RKO (cell line): ENCODE results near the gene LMX1B.

ENCODE experiments used
- DNase-seq: peaks from one replicate; pipeline ENCODE4 v3.0.0-alpha.2; 2016; ENCODE audit warnings: low spot score

Gene LMX1B

DNA sequence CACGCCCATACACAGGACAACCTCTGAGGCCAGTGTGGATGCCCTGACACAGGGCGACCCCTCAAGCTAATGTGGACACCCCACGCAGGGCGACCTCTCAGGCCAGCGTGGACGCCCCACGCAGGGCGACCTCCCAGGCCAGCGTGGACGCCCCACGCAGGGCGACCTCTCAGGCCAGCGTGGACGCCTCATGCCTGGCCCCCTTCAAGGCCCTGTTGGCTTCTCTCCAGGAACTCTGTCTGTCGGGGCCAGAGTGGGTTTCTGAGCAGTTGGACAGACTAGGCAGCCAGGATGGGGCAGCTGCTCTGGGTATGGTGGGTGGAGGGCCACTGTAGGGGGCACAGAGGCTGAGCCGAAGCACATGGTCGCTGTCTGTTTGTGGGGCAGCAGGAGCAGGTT lies 47.4 kb downstream of the LMX1B start:
- no peak for DNase-seq

DNA sequence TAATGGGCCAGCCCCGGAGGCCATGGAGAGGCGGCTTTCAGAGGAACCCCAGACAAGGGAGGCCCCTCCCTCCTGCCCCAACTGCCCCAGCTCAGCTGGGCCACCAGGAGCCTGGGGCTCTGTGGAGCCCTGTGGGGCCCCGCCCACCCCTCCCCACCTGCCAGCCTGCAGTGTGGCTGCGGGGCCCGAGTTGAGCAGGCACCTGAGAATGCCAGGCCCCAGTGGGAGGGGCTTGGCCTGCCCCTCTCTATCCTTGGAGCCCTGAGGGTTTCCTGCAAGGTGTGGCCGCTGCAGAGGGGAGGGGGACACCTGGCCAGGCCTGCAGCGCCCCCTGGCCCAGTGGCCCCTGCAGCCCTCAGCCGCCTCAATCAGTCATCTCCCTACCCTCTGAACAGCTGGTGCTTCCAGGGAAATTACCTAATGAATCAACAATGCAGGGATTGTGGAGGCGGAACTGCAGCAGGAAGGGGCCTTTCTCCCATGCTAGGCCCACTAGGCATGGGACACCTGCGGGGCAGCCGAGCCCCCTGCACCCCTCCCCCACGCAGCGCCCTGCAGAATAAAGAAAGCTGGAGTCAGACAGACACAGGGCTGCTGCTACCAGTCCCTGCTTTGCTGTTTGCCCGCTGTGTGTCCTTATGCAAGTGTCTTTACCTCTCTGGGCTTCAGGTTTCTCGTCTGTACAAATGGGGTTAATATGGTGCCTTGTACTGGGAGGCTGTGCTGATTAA lies 48.0 kb downstream of the LMX1B start:
- DNase-seq, result peak; percentile 37

DNA sequence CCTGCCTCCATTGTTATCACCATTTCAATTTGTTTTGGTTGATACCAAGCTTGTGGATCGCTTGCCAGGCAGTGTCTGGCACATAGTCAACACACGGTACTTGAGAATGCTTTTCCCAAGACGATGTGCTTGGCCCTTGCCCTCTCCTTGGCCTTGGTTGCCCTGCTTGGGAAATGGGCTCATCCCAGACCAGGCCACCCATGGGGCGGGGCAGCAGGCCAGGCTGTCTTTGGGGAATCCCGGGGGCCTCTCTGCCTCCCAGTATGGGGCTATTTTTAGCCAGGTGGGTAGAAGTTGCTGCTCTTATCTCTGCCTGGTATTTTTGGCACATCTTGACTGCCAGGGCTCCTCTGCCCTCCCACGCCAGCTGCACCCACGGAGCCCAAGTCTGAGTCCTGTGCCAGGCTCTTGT lies 49.9 kb downstream of the LMX1B start:
- no peak for DNase-seq

DNA sequence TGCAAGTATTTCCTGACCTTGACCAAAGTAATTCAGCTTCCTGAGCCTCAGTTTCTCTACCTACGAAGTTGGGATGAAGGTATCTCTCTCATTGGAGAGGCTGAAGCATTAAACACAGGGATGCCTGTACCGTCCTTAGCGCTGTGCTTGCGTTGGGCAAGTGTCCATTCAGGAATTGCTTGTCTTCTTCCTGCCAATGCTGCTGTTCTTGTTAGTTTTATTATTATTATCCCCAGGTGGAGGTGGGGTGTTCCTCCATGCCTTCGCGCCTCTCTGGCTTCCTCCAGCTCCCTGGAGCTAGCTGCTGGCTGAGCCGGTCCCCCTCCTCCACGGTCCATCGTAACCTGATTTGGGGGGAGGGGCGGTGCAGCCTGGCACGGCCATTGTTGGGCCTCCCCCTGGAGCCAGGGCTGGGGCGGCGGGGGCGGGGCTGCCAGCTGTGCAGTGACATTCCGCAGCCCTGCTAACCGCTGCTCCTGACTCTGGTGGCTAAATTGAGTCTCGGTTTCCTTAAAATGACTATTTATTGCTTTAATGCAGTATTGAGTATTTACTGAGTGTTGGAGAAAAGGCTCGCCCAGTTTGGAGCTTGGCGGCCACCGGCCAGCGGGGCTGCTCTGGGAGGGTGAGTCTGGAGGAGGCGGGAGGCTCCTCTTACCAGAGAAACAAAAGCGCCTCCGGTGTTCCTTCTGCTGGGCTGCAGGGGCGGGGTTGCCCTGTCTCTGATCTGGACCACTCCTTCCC lies 51.3 kb downstream of the LMX1B start:
- no peak for DNase-seq

DNA sequence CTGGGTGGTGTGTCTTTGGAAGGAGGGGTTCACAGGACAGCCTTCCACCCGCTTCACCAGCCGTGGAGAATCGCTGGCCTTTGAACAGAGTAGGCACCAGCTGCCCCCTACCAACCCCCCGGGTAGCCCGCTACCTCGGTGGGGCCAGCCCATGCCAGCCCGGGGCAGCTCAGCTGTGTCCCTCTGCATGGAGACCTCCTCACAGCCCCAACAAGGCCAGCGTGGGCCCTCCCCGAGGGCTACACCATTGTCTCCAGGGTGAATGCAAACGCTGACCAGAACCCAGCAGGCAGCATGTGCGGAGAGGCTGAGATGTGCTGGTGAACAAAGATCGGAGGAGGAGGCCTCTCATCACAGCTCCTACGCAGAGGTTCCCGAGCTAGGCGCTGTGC lies 51.9 kb downstream of the LMX1B start:
- no peak for DNase-seq

DNA sequence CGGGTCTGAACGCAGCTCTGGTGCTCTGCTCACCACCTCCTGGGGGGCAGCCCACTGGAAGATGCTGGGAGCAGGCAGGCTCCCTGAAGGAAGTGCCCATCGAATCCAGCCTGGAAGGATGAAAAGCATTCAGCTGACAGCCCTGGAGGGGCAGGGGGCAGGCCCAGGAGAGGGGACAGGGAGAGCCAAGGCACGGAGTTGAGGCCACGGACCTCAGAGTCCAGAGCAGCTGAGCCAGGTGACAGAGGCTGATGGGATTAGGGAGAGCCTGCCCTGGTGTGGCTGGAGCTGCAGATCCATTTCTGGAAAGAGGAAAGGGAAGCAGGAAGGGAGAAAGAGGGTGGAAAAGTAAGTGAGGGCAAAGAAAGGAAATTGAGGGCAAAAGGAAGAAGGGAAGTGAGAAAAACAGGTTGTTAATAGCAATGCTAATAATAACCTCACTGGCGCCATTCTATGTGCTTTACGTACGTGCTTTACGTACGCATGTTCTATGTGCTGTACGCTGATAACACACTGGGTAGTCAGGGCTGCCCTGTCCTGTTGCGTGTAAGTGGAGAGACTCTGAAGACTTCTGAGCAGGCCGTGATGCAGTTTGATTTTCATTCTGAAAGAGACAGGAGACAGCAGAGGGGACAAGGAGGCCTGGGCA lies 52.6 kb downstream of the LMX1B start:
- DNase-seq, result no peak

DNA sequence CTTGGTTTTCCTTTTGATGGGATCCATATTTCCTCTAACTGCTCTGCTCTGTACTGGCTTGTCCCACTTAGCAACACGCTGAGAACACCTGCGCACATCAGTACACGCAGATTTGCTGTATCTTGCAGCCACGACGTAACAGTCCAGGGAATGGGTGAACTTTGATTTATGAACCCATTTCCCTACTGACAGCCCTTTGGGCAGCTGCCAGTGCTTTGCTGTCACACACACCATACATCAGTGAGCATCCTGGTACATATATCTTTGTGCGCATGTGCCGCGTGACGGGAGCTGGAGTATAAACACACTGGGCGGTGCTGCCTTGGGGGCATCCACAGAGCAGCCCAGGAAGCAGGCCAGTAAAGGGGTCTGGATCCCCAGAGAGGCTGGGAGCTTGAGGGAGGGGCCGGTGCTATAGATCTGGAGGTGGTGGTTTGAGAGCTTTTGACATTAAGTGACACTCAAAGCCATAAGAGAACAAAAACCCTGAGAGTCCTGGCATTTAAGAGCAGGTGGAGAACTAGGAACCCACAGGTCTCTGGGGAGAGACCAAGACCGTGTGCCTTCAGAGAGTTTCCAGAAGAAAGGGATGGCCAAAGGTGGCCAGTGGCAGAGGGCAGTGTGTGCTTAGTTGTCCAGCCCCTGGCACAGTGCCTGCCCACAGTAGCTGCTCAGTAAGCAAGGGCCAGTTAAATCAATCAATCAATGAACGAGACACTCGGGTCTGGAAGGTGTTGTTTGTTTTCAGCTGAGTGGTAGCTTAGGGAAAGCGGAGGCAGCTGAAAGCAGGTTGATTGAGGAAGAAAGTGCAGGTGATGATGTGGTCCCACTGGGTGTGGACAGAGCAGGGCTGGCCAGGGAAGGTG lies 53.7 kb downstream of the LMX1B start:
- no peak for DNase-seq

DNA sequence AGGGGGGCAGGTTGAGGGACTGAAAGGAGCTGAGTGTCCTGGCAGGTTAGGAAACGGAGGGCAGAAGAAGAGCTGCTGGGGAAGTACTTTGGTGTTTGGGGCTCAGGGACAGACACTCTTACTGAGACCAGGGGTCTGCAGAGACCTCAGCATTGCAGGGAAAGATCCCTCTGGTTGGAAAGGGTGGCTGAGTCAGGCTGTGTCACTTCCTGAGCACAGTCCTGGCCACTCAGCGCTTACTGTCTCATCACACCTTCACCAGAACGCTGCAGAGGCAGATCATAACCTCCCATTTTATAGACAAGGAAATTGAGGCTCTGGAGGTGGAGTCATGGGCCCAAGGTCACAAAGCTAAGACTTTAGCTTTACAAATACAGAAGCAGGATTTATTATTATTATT lies 54.3 kb downstream of the LMX1B start:
- DNase-seq, result peak; percentile 43

DNA sequence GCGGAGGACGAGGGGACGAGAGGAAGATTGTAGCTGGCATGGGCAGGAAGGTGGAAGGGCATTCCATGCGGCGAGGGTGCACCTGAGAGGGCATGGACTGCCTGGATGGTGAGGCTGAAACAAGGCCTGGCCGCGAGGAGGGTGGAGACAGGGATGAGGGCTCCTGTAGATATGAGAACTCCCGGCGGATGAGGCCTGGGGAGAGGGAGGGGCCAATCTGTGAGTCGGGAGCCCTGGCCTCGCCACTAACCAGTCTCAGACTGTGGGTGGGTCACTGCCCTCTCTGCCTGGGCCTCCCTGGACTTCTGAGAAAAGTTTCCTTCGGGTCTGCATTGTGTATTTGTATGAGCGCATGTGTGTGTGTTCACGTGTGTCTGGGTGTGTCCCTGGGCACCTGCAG lies 55.4 kb downstream of the LMX1B start:
- no peak for DNase-seq

DNA sequence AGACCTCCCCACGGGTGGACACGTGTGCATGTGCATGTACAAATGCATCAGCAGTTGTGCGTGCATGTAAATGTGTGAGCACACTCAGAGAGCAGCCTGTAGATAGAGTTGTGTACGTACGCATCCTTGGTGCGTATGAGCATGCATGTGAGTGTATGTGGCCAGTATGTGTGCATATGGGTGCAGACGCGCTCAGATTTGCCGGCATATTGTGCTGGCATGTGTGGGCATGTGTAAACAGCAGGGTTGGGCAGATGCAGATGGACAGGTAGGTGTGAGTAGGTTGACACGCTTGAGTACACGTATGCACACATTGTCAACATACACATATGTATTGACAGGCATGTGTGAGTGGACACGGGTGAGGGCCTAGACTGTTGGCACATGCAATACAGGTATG lies 56.5 kb downstream of the LMX1B start:
- no peak for DNase-seq

DNA sequence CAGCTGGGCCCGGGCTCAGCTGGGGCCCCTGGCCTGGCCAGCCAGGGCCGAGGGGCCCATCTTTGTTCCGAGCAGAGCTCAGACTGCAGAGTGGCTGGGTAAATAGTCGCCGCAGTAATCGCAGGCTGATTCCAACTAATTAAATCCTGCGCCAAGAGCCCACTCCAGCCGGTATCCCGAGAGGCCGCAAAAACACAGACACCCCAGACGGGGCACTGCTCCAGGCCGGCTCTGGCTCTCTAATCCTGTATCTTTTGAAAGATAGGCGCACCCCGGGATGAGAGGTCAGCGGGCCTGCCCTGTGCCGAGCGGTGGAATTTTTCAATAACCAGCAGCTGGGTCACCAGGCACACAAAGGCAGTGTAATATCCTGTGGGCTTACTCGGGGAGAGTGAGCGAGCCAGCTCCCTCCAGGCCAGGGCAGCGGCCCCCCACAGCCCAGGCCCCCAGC lies 57.7 kb downstream of the LMX1B start:
- DNase-seq, result no peak

DNA sequence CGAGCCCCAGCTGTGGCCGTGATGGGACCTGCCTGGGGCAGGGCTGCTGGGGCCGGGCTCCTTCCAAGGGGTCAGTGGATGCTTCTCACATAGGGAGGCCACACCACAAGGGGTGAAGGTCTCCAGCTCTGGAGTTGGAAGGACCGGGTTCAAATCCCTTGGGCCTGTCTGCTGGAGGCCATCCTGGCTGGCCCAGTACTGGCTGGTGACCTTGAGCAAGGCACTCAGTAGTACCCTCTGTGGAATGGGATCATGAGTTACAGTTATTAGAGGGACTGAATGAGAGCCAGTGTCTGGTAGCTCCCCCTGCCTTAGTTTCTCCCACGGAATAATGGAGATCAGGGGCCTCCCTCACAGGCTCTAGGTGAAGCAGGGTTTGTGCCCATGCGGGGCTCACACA lies 58.3 kb downstream of the LMX1B start:
- DNase-seq, result no peak

DNA sequence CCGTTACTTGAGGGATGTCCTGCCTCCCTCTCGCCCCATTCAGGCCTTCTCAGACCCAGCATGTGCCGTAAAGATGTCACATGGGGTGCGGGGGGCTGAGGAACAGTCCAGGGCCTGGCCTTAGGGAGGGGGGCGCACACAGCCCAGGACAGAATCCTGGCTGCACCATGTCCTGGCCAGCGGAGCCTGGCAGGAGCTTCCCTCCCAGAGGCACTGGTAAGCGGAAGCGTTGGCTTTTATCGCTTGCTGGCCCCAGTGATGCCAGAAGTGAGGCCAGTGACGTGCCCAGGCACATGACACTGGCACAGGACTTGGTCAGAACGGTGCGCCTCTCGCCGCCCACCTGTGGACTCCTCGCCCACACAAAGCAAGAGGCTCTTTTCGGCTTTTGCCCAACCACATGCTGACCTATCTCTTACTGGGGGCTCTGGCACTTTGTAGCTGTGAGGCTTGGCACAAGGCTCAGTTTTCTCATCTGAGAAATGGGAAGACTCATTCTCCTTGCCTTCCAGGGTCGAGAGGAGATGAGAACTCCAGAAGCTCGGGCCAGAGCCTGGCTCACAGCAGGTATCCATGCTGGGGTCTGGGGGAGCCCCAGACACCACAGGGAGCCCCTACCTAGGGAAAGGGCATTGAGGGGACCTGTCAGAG lies 59.0 kb downstream of the LMX1B start:
- DNase-seq, result no peak

DNA sequence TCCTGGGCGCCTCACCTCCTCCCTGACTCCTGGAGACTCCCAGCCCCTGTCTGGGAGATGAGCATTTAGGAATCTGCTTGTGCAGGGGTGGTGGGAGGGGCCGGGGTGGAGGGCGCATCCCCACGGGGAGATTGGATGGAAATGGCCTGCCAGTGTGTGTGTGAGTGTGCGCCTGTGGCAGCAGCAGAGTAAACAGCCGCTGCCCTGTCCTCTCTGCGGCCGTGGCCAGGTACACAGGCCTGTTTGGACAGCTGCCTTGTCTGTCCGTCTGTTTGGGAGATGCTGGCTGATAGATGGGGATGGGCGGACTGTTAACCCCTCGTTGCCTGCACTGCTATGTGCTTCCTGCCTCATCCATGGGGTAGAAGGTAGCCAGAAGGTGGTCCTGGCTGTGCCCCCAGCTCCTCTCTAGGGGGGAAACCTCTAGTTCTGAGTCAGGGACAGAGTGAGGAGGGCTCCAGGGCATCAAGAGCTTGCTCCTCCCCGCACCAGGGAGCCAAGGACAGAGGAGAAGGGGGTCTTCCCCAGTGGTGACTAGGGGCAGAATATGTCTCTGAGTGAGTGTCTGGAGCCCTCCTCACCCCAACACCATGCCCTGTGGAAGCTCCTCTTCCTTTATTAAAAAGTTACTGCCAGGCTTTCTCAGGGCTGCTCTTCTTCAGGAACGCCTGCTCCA lies 60.1 kb downstream of the LMX1B start:
- no peak for DNase-seq

DNA sequence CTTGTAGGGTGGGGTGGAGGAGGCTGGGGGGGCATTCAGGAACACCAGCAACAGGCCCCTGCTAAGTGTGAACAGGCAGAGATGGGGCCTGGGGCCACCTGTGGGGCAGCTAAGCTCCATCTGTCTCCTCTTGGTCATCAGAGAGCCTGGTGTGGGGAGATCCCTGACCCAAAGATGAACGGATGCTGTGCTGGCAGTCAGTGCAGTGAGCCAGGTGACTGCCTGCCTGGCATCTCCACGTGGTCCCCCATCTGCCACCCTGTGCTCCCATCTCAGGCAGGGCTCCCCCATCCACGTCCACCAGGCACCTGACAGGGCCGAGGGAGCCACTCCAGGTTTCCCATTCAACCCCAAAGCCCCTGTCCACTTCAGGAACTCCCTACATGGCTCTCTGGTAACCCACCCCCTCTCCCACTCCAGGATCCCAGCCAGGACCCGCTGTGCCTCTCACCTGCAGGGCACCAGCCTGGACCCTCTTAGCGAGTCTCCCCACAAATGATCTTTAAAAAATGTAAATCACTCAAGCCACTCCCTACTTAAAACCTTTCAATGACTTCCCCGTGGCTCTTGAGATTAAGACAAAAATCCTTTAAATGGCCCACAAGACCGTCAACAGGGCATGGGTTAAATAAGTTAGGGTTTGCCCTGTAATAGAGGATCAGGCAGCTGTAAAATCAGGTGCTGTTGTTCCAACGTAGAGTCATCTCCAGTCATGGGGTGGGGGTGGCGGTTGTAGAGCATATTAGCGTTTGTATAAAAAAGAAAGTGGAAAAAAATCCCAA lies 60.8 kb downstream of the LMX1B start:
- no peak for DNase-seq

DNA sequence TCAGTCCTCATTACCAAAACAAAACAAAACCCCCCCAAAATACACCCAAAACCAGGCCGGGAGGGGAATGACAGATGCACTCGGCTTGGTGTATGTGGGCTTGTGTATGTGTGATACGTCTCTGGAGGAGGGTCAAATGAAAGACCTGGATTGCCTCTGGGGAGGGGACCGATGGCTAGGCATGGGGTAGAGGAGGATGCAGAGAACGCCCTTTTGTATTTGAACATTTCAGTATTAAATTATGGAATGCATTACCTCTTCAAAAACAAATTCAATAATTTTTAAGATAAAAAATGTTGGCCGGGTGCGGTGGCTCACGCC lies 61.4 kb downstream of the LMX1B start:
- no peak for DNase-seq

DNA sequence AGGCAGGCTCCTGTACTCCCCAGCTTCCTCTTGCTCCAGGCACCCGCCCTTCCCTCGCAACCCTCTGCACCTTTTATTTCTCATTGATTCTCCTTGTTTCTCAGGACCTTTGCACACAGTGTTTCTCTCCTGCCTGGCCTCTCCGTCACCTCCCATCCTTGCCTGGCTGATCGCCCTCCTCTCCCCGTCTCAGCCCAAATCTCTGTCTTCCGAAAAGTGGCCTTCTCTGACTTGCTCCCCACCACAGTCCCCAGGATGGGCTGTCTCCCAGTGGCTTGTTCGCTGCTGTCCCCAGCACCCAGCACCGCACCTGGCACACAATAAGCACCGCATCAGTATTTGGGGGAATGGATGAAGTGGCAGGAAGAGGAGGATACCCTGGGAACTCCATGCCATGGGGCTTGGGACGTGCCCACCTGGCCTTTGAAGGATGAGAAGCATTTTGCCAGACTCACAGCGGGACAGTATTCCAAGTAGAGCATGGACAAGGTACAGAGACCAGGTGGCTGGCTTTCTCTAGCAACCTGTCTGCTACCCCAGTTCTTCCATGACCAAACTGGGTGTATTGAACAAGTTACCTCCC lies 62.5 kb downstream of the LMX1B start:
- no peak for DNase-seq

DNA sequence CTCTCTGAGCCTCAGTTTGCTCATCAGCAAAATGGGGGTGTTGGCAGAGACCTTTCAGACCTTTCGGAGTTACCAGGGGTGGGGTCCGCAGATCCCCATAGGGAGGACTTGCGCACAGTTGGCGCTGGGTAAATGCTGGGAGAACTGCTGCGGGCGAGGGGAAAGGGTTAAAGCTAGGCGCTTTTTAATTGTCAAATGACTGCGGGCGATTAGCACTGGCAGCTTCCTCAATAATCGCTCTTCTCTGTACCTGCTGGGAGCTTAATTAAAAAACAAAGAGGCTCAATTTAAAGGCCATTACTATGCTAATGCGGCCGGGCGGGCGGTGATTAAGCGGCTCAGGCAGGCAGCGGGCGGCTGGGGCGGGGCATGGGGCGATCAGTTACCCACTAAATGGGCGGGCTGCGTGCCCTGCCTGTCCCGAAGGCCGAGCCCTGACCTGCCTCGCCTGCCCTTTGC lies 63.0 kb downstream of the LMX1B start:
- DNase-seq, result no peak

DNA sequence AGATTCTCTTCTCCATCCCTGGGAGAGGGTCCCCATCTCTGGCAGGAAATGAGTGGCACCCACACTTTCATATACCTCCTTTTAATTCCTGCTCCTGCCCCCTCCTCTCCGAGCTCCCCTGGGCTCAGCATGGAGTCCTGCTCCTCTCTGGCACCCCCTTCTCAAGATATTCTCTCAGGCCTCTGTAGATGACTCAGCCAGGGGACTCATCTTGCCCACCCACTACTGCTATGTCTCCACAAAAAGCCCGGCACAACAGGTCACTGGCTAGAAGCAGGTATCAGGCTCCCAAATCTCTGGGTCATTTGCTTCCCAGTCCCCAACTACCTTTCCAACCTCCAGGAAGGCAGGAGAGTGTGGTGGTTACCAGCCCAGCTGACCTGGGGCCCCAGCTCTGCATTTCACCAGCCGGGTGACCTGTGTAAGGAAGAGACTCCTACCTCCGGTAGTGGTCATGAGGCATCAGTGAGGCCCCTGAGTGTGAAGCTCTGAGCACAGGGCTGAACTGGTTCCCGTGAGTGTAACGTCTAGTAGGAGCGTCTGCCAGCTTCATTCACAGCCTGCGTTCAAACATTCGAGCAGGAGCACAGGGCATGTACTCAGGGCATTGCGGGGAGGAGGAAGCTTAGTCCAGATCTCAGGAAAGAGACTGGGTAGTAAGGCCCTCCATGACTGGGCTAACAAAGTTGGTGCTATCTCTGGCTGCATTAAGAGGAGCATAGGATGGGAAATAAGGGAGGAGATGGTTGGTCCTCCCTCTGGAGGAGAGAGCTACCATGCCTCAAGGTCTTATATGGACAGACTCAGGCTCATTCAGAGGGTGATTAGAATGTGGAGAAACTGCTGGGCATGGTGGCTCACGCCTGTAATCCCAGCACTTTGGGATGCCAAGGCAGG lies 63.7 kb downstream of the LMX1B start:
- DNase-seq, result no peak
